ENCODE results near the gene RNF26. TPM values are rescaled to one million over a fixed set of nuclear protein-coding genes. Genes with fewer than 3 reads are reported as not detected.

RNF26 gene
- total RNA-seq, 1 experiment from 2014 or later: 45.6 TPM

DNA sequence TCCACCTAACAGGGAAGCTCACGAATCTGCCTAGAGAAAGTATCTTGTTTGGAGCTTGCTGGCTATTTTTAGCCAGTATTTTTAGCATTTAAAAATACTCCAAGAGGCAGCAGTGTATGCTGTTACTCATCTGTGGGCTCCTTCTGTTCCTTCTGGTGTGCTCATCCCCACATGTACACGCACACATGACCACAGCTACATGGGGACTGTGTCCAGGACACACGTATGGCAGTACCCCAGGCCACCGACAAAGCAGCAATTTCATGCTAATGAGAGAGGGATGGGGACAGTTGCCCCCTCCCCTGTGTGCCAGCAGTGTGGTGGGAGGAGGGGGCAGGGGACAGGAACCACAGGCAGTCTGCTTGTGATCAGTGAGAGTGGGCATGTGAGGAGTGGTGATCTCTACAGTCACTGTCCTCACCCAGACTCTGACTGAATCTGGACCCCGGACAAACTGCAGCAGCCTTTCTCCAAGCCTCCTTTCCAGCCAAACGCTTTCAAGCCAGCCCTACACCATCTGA is 30.8 kb downstream of the RNF26 start:
- Histone ChIP-seq H3K9ac (ENCODE audit: low read length) (no peak overlapping the region), H3K9me2 (ENCODE audit: insufficient read depth) (no peaks in the 10 kb centered on the region), H3K27me3 (ENCODE audit: insufficient read depth, low read length) (peaks cover 6% of the 10 kb centered on the region; the same call in 1 of the 2 replicates), H3K4me3 (replicated peaks in 1 of 2; ENCODE audit: low read depth in 1 of 2, low read length in 2 of 2) (no peak overlapping the region), H3K79me2 (ENCODE audit: insufficient read depth, low read length) (no peaks in the 10 kb centered on the region), H3K36me3 (ENCODE audit: control insufficient read depth in 1 of 2, insufficient read depth in 2 of 2, low read length in 2 of 2) (no peaks in the 10 kb centered on the region), H3K9me3 (ENCODE audit: control insufficient read depth in 1 of 2, insufficient read depth in 1 of 2, low read depth in 1 of 2, low read length in 2 of 2) (no peaks in the 10 kb centered on the region), H4K20me1 (ENCODE audit: insufficient read depth) (no peaks in the 10 kb centered on the region), H3K27ac (ENCODE audit: low read depth, low read length) (no peak overlapping the region), H2AFZ (ENCODE audit: low read depth, low read length, poor library complexity, severe bottlenecking) (no peak overlapping the region), H3K4me1 (ENCODE audit: control insufficient read depth in 1 of 2, insufficient read depth in 2 of 2, low read length in 2 of 2) (peaks cover 49 to 65% of the 10 kb centered on the region in 2 experiments), H3K4me2 (ENCODE audit: low read length) (no peak overlapping the region)
- ATAC-seq (no peak), DNase-seq (ENCODE audit: low read depth, low spot score) (no peak)
- RAD21 ChIA-PET (ENCODE audit: low non-redundant PET in 1 of 2, low total read pairs in 2 of 2, uncharacterized antibody in 2 of 2, unreplicated experiment in 2 of 2): interaction anchor here in 1 of 2 experiments (1.4 kb wide), 1 partner anchor 10 kb away, joined by 3 read pairs; no protein-coding TSS in a partner anchor
- BruUV-seq (replicated peaks): no TSS peak
- POLR2A ChIA-PET: interaction anchor here (0.6 kb wide), 1 partner anchor 299 kb away, joined by 4 read pairs; no protein-coding TSS in a partner anchor
- TF ChIP-seq, protein P1, sequence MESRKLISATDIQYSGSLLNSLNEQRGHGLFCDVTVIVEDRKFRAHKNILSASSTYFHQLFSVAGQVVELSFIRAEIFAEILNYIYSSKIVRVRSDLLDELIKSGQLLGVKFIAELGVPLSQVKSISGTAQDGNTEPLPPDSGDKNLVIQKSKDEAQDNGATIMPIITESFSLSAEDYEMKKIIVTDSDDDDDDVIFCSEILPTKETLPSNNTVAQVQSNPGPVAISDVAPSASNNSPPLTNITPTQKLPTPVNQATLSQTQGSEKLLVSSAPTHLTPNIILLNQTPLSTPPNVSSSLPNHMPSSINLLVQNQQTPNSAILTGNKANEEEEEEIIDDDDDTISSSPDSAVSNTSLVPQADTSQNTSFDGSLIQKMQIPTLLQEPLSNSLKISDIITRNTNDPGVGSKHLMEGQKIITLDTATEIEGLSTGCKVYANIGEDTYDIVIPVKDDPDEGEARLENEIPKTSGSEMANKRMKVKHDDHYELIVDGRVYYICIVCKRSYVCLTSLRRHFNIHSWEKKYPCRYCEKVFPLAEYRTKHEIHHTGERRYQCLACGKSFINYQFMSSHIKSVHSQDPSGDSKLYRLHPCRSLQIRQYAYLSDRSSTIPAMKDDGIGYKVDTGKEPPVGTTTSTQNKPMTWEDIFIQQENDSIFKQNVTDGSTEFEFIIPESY (IDR thresholded peaks at IDR 0.05; ENCODE audit: extremely low read depth, insufficient replicate concordance, low read length): no peak
- no peak for TF ChIP-seq EZH2phosphoT487 (IDR thresholded peaks at IDR 0.05; ENCODE audit: borderline replicate concordance)
- TF ChIP-seq SIN3A (IDR thresholded peaks at IDR 0.05; ENCODE audit: low read depth): no peak
- no peak for TF ChIP-seq CEBPB (IDR thresholded peaks at IDR 0.05; ENCODE audit: low read depth)
- no peak for TF ChIP-seq ZFX (IDR thresholded peaks at IDR 0.05)
- TF ChIP-seq SRF (IDR thresholded peaks at IDR 0.05; ENCODE audit: low read depth): no peak
- no peak for TF ChIP-seq ZNF274 (IDR thresholded peaks at IDR 0.05; ENCODE audit: low read depth, low read length)
- no peak for TF ChIP-seq ELF1 (IDR thresholded peaks at IDR 0.05; ENCODE audit: borderline replicate concordance, low read depth)
- TF ChIP-seq, protein P2, sequence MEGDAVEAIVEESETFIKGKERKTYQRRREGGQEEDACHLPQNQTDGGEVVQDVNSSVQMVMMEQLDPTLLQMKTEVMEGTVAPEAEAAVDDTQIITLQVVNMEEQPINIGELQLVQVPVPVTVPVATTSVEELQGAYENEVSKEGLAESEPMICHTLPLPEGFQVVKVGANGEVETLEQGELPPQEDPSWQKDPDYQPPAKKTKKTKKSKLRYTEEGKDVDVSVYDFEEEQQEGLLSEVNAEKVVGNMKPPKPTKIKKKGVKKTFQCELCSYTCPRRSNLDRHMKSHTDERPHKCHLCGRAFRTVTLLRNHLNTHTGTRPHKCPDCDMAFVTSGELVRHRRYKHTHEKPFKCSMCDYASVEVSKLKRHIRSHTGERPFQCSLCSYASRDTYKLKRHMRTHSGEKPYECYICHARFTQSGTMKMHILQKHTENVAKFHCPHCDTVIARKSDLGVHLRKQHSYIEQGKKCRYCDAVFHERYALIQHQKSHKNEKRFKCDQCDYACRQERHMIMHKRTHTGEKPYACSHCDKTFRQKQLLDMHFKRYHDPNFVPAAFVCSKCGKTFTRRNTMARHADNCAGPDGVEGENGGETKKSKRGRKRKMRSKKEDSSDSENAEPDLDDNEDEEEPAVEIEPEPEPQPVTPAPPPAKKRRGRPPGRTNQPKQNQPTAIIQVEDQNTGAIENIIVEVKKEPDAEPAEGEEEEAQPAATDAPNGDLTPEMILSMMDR (IDR thresholded peaks at IDR 0.05 in 2 of 3, conservative IDR thresholded peaks at IDR 0.05 in 1 of 3; ENCODE audit: borderline replicate concordance in 1 of 3, insufficient read depth in 1 of 3, low read depth in 2 of 3, low read length in 2 of 3): no peak
- TF ChIP-seq EZH2 (IDR thresholded peaks at IDR 0.05): no peak
- TF ChIP-seq SP1 (IDR thresholded peaks at IDR 0.05; ENCODE audit: low read depth): no peak
- TF ChIP-seq, protein P3, sequence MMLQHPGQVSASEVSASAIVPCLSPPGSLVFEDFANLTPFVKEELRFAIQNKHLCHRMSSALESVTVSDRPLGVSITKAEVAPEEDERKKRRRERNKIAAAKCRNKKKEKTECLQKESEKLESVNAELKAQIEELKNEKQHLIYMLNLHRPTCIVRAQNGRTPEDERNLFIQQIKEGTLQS (IDR thresholded peaks at IDR 0.05): no peak
- no peak for TF ChIP-seq POLR2AphosphoS5 (IDR thresholded peaks at IDR 0.05; ENCODE audit: low read depth, low read length)
- TF ChIP-seq POLR2A (IDR thresholded peaks at IDR 0.05; ENCODE audit: borderline replicate concordance, extremely low read depth, insufficient read depth, insufficient read length): no peak
- no peak for TF ChIP-seq EGR1 (IDR thresholded peaks at IDR 0.05; ENCODE audit: low read depth)
- TF ChIP-seq TCF7L2 (IDR thresholded peaks at IDR 0.05; ENCODE audit: borderline replicate concordance, extremely low read depth, insufficient read depth, insufficient read length): no peak
- intact Hi-C loops (cut with micrococcal nuclease): no loop called here
- CTCF ChIA-PET: interaction anchor here (1.1 to 1.6 kb wide), 4 partner anchors 9 to 27 kb away, joined by 3 to 9 read pairs (median 4); no protein-coding TSS in a partner anchor

All from HCT116 (cell line).